ENCODE measurements around the gene KCNJ4.
"Not testable (repeated sequence)": the region's sequence is repeated elsewhere in the genome, so short reads cannot be mapped to it uniquely, and the experiment has no call there.

Gene KCNJ4

DNA sequence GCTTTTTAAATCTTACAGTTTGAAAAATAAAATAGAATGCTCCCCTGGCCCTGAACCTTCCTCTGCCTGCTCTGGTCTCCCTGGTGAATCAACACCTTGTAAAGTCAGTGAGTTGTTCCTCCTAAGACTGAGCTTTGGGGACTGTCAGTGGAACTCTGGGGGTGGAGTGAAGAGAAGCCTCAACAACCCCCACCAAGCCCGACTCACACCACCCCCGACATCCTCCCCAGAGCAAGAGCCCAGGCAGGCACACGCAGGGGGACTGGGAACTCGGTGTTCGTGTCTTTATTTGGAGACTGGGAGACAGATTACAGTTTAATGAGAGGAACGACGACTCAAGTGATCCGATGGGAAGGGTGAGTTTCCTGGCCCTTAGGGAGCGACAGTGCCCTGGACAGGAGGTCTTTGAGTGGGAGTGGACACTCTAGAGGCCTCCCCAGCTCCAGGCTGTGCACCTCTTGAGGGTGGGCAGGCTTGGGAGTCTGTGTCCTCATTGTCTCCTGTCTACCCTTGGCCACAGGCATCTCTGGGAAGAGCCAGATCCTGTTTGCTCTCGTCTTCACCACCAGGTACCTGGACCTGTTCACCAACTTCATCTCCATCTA, 19.1 kb upstream of the KCNJ4 start:
- no peaks in the 10 kb centered on the region for H3K9me3 ChIP-seq (ENCODE audit: control insufficient read depth, low read length)
- no peaks in the 10 kb centered on the region for H3K4me1 ChIP-seq (ENCODE audit: control insufficient read depth, insufficient read depth, low read length, poor library complexity, severe bottlenecking)
- no peak overlapping the region for H3K4me3 ChIP-seq (ENCODE audit: insufficient read depth, low read depth, low read length, poor library complexity, severe bottlenecking)
- DNase-seq = no peak
- H3K36me3 ChIP-seq (ENCODE audit: control insufficient read depth, insufficient read depth, low read length) = no peaks in the 10 kb centered on the region
- H3K27me3 ChIP-seq (replicated peaks; ENCODE audit: control insufficient read depth, insufficient read depth, low read length, poor library complexity, severe bottlenecking) = no peaks in the 10 kb centered on the region
- no peak overlapping the region for H3K27ac ChIP-seq (ENCODE audit: insufficient read depth, low read length, poor library complexity, severe bottlenecking)

DNA sequence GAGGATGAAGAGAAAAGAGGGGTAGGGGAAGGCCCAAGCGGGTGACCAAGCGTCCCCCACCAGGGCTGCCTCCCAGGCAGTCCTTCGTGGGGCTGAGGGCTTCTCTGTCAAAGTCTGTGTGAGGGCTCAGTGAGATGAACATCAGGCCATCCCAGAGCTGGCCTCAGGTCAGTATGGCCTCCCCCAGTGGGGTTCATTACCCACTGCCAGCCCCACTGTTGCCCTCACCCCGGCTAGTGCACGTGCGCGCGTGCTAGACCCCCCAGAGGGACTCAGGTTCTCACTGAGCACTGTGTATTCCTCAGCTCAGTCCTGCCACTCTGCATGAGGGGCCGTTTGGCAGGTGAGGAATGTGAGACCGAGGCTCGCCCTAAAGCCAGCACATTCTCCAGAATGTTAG, 16.2 kb upstream of the KCNJ4 start:
- Histone ChIP-seq H3K27me3 (replicated peaks; ENCODE audit: control insufficient read depth, insufficient read depth, low read length, poor library complexity, severe bottlenecking) (peaks cover 7% of the 10 kb centered on the region), H3K4me3 (ENCODE audit: insufficient read depth, low read depth, low read length, poor library complexity, severe bottlenecking) (no peak overlapping the region), H3K9me3 (ENCODE audit: control insufficient read depth, low read length) (no peaks in the 10 kb centered on the region), H3K27ac (ENCODE audit: insufficient read depth, low read length, poor library complexity, severe bottlenecking) (no peak overlapping the region), H3K36me3 (ENCODE audit: control insufficient read depth, insufficient read depth, low read length) (no peaks in the 10 kb centered on the region), H3K4me1 (ENCODE audit: control insufficient read depth, insufficient read depth, low read length, poor library complexity, severe bottlenecking) (peaks cover 3% of the 10 kb centered on the region)
- no peak for DNase-seq

DNA sequence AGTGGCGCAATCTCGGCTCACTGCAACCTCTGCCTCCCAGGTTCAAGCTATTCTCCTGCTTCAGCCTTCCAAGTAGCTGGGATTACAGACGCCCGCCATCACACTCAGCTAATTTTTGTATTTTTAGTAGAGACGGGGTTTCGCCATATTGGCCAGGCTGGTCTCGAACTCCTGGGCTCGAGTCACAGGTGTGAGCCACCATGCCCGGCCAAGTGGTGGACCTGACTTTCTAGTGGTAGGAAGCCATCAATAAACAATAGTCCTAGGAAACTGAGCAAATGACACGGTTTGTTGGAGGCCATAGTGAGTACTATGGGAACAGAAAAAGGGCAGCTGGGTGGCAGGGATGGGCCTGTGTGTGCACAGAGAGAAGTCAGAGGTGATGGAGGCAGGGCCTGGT, 15.2 kb upstream of the KCNJ4 start:
- not testable (repeated sequence) for H3K4me3 ChIP-seq (ENCODE audit: insufficient read depth, low read depth, low read length, poor library complexity, severe bottlenecking); H3K4me1 ChIP-seq (ENCODE audit: control insufficient read depth, insufficient read depth, low read length, poor library complexity, severe bottlenecking); H3K27ac ChIP-seq (ENCODE audit: insufficient read depth, low read length, poor library complexity, severe bottlenecking); H3K27me3 ChIP-seq (replicated peaks; ENCODE audit: control insufficient read depth, insufficient read depth, low read length, poor library complexity, severe bottlenecking); H3K9me3 ChIP-seq (ENCODE audit: control insufficient read depth, low read length); H3K36me3 ChIP-seq (ENCODE audit: control insufficient read depth, insufficient read depth, low read length); DNase-seq

DNA sequence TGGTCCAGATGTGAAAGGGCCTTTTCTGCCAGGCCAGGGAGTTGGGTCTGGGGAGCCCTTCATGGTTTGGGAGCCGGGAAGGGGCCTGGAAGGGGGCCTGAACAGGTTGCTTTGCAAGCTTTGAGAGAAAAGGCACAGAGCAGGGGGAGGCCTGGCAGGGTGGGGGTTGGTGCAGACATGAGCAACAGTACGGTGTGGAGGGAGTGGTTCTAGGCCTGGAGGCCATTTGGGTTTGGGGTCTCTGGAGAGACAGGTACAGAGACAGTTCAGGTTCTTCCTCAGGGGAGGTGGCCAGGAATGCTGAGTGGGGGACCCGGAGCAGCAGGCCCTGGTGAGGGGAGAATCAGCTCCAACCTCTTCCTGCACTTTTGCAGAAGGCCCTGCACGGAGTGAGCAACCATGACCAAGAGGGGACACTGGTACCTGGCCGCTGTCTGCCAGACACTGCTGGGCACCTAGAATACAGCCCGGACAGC, 14.3 kb upstream of the KCNJ4 start:
- no peak for DNase-seq
- Histone ChIP-seq H3K36me3 (ENCODE audit: control insufficient read depth, insufficient read depth, low read length) (no peaks in the 10 kb centered on the region), H3K27me3 (replicated peaks; ENCODE audit: control insufficient read depth, insufficient read depth, low read length, poor library complexity, severe bottlenecking) (peaks cover 7% of the 10 kb centered on the region), H3K27ac (ENCODE audit: insufficient read depth, low read length, poor library complexity, severe bottlenecking) (no peak overlapping the region), H3K9me3 (ENCODE audit: control insufficient read depth, low read length) (no peaks in the 10 kb centered on the region), H3K4me3 (ENCODE audit: insufficient read depth, low read depth, low read length, poor library complexity, severe bottlenecking) (no peak overlapping the region), H3K4me1 (ENCODE audit: control insufficient read depth, insufficient read depth, low read length, poor library complexity, severe bottlenecking) (peaks cover 3% of the 10 kb centered on the region)

DNA sequence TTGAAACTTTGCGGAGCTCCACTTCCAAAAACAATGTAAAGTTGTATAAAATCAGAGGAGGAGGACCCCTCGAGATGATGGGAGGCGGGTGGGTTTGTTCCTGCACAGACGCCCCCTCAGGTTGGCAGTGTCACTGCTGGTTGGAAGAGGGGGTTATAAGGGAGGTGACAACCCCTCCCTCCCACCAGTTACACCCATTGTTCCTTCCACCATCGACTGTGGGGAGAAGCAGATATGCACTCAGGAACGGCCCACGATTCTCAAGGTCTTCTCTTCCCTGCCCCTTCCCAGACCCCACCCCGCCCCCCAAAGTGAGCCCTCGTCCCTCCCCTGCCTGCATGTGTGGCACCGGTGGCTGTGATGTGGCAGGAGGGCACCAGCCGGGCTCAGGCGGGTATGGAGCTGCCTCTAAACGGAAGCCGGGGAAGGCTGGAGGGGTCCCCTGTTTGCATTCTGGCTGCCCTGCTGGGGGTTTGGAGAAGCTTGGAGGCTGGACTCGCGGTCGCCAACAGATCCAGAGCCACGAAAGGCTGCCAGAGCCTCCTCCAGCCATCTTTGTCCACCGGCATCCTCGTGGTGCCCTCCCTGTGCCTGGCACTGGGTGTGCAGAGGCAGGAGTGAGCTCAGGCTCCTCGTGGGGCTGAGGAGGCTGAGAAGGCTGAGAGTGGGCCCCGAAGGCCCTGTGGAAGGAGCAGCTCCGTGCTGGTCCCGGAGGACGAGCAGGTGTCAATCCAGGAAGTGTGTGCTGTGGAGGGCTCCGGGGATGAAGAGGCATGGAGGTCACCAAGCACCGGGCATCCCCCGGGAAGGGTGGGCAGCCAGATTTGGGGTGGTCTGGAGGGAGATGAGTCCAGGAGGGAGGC, 13.7 kb upstream of the KCNJ4 start:
- peak overlapping the region; percentile 29 for H3K4me3 ChIP-seq (ENCODE audit: insufficient read depth, low read depth, low read length, poor library complexity, severe bottlenecking)
- no peak for DNase-seq
- H3K27ac ChIP-seq (ENCODE audit: insufficient read depth, low read length, poor library complexity, severe bottlenecking) = no peak overlapping the region
- H3K9me3 ChIP-seq (ENCODE audit: control insufficient read depth, low read length) = no peaks in the 10 kb centered on the region
- H3K4me1 ChIP-seq (ENCODE audit: control insufficient read depth, insufficient read depth, low read length, poor library complexity, severe bottlenecking) = peaks cover 3% of the 10 kb centered on the region
- H3K27me3 ChIP-seq (replicated peaks; ENCODE audit: control insufficient read depth, insufficient read depth, low read length, poor library complexity, severe bottlenecking) = peaks cover 7% of the 10 kb centered on the region
- H3K36me3 ChIP-seq (ENCODE audit: control insufficient read depth, insufficient read depth, low read length) = no peaks in the 10 kb centered on the region

DNA sequence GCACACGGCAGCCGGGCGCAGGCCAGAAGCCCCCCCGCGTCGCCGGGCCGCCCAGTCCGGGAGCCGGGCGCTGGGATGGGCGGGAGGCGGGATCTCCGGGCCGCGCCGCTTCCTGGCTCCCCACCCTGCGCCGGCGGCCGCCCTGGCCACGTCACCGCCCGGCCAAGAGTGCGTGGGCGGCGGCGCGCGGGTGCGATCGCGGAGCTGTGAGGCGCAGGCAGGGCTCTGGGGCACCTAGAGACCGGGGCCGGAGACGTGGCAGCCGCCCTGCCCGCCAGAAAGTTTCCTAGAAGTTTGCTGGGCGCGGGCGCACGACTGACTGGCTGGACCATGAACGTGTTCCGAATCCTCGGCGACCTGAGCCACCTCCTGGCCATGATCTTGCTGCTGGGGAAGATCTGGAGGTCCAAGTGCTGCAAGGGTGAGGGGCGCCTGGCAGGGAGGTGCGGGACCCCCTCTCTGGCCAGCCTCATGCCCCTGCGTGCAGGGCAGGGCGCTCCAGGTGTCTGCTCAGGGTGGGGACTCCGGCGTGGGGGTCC, 13.0 kb upstream of the KCNJ4 start, which contains the start of gene KDELR3:
KDELR3 (plus strand) TSS at position 193 of the 539 bp plus-strand sequence; CDS start at position 331, 138 bp downstream.
- Histone ChIP-seq H3K9me3 (ENCODE audit: control insufficient read depth, low read length) (no peaks in the 10 kb centered on the region), H3K27me3 (replicated peaks; ENCODE audit: control insufficient read depth, insufficient read depth, low read length, poor library complexity, severe bottlenecking) (peaks cover 7% of the 10 kb centered on the region), H3K4me1 (ENCODE audit: control insufficient read depth, insufficient read depth, low read length, poor library complexity, severe bottlenecking) (peaks cover 3% of the 10 kb centered on the region), H3K36me3 (ENCODE audit: control insufficient read depth, insufficient read depth, low read length) (no peaks in the 10 kb centered on the region), H3K27ac (ENCODE audit: insufficient read depth, low read length, poor library complexity, severe bottlenecking) (no peak within 1 kb of the TSS), H3K4me3 (ENCODE audit: insufficient read depth, low read depth, low read length, poor library complexity, severe bottlenecking) (peak within 1 kb of the TSS; percentile 29)
- no peak for DNase-seq

DNA sequence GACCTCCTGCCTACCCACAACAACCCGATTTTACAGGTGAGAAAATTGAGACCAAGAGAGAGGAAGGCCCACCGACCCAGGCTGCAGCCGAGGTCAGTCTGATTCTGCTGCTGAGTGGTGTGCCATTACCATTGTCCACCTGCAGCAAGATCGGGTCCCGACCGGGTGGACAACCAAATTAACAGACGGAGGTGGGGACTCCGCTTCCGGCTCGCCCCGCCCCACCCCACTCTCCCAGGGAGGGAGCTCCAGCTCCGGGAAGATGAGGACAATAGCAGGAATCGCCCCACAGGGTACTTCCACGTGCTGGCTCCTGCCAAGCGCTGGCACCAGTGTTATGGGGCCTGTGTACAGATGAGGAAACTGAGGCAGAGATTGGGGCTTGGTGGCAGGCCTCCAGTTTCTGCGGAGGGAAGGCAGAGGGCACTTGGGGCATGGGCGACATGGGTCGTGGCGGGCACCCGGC, 12.5 kb upstream of the KCNJ4 start:
- peaks cover 3% of the 10 kb centered on the region for H3K4me1 ChIP-seq (ENCODE audit: control insufficient read depth, insufficient read depth, low read length, poor library complexity, severe bottlenecking)
- H3K27me3 ChIP-seq (replicated peaks; ENCODE audit: control insufficient read depth, insufficient read depth, low read length, poor library complexity, severe bottlenecking) = peaks cover 7% of the 10 kb centered on the region
- H3K27ac ChIP-seq (ENCODE audit: insufficient read depth, low read length, poor library complexity, severe bottlenecking) = no peak overlapping the region
- no peaks in the 10 kb centered on the region for H3K9me3 ChIP-seq (ENCODE audit: control insufficient read depth, low read length)
- no peaks in the 10 kb centered on the region for H3K36me3 ChIP-seq (ENCODE audit: control insufficient read depth, insufficient read depth, low read length)
- peak overlapping the region; percentile 29 for H3K4me3 ChIP-seq (ENCODE audit: insufficient read depth, low read depth, low read length, poor library complexity, severe bottlenecking)
- no peak for DNase-seq

DNA sequence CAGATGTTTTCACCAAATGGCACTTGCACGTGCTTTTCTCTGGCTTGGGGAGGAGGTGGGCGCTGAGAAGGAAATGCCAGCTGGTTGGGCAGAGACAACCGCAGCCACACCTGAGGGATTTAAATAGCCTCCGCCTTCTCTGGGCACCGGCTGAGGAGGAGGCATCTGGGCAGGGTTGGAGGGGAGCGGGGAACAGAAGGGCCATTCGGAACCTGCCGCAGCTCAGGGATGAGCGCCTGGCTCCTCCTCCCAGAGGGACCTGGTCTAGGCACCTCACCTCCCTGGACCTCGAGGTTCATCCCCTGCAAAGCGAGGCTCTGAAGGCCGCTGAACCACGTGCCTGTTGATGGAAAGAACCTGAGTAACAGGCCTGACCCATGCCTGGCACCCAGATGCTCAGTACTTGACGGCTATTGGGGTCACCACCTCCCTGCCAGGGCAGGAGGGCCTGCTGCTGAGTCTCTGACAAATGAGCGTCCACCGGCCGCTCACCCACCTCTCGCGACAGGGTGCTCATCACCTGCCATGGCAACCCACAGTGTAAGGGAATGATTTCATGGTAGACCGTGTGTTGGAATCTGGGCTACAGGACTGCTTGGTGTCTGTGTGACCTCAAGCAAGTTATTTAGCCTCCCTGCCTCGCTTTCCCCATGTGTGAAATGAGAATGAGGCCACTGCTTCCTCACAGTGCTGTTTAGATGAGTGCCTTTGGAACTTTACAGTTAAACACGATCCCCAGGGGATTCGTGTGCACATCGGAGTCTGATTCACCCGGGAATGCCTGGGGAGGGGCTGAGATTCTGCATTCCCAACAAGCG, 10.9 kb upstream of the KCNJ4 start:
- H3K9me3 ChIP-seq (ENCODE audit: control insufficient read depth, low read length) = no peaks in the 10 kb centered on the region
- H3K4me1 ChIP-seq (ENCODE audit: control insufficient read depth, insufficient read depth, low read length, poor library complexity, severe bottlenecking) = peaks cover 3% of the 10 kb centered on the region
- no peak overlapping the region for H3K27ac ChIP-seq (ENCODE audit: insufficient read depth, low read length, poor library complexity, severe bottlenecking)
- no peaks in the 10 kb centered on the region for H3K36me3 ChIP-seq (ENCODE audit: control insufficient read depth, insufficient read depth, low read length)
- H3K27me3 ChIP-seq (replicated peaks; ENCODE audit: control insufficient read depth, insufficient read depth, low read length, poor library complexity, severe bottlenecking) = peaks cover 11% of the 10 kb centered on the region
- no peak overlapping the region for H3K4me3 ChIP-seq (ENCODE audit: insufficient read depth, low read depth, low read length, poor library complexity, severe bottlenecking)
- no peak for DNase-seq

DNA sequence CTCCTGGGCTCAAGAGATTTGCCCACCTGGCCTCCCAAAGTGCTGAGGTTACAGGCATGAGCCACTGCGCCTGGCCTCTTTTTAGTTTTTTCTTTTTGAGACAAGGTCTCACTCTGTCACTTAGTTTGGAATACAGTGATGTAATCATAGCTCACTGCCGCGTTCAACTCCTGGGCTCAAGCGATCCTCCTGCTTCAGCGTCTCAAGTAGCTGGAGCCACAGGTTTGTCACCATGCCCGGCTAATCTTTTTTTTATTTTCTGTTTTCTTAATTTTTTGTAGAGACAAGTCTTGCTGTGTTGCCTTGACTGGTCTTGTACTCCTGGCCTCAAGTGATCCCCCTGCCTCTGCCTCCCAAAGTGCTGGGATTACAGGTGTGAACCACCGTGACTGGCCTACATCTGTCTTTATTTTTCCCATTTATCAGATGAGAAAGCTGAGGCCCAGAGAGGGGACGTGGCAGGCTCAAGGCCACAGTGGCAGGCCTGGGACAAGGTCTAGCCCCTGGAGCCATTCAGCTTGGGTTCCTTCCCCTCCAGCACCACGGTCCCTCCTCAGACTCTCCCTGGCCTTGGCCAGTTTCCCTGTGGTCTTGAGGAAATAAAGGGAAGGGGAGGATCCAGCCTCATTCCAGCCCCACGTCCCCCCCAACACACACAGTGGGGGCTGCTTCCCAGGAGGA, 10.1 kb upstream of the KCNJ4 start:
- Histone ChIP-seq H3K27me3 (replicated peaks; ENCODE audit: control insufficient read depth, insufficient read depth, low read length, poor library complexity, severe bottlenecking) (peaks cover 11% of the 10 kb centered on the region), H3K4me3 (ENCODE audit: insufficient read depth, low read depth, low read length, poor library complexity, severe bottlenecking) (no peak overlapping the region), H3K27ac (ENCODE audit: insufficient read depth, low read length, poor library complexity, severe bottlenecking) (no peak overlapping the region), H3K36me3 (ENCODE audit: control insufficient read depth, insufficient read depth, low read length) (no peaks in the 10 kb centered on the region), H3K4me1 (ENCODE audit: control insufficient read depth, insufficient read depth, low read length, poor library complexity, severe bottlenecking) (peaks cover 3% of the 10 kb centered on the region), H3K9me3 (ENCODE audit: control insufficient read depth, low read length) (no peaks in the 10 kb centered on the region)
- no peak for DNase-seq

All from effector memory CD4-positive, alpha-beta T cell (primary cell).